Epithelial cell of proximal tubule (primary cell): Measurements from ENCODE around the gene SCFD2. TPM values are rescaled to one million over a fixed set of nuclear protein-coding genes. Genes with fewer than 3 reads are reported as not detected.

ENCODE experiments used
- DNase-seq: peaks from one replicate; pipeline ENCODE4 v3.0.0-alpha.2; 2011; ENCODE audit warnings: low read depth
- H3K4me3 ChIP-seq: 2 replicates; pipeline ENCODE4 v1.5.1; 2011; ENCODE audit warnings: low read depth, mild to moderate bottlenecking, low read length
- CTCF ChIP-seq: conservative IDR thresholded peaks from 2 replicates; pipeline ENCODE4 v1.5.1; 2012; ENCODE audit warnings: low read depth, mild to moderate bottlenecking, low read length
- total RNA-seq: library from RNA; depleted of rRNA; stranded (reverse); fragments of >200 nt; gene quantifications from 2 replicates; pipeline ENCODE4 v1.2.3, GENCODE V29; 2015

SCFD2 gene
- total RNA-seq, 1 donor from 2014 or later: 8.9 TPM

- no peak for TF ChIP-seq CTCF
- no peak for DNase-seq
- H3K4me3 ChIP-seq: no peak overlapping the region
Measured at GRCh38 chr4:52966781-52967180, 399.1 kb downstream of the SCFD2 start.

GRCh38 chr4:52966172-52966571, 399.7 kb downstream of the SCFD2 start:
- no peak for TF ChIP-seq CTCF
- no peak overlapping the region for H3K4me3 ChIP-seq
- no peak for DNase-seq

GRCh38 chr4:52964561-52965101, 401.2 kb downstream of the SCFD2 start:
- TF ChIP-seq CTCF: no peak
- H3K4me3 ChIP-seq: no peak overlapping the region

GRCh38 chr4:52964011-52964410, 401.9 kb downstream of the SCFD2 start:
- no peak for TF ChIP-seq CTCF
- DNase-seq: no peak
- H3K4me3 ChIP-seq: no peak overlapping the region

More at GRCh38 chr4:52964561-52965101, 401.2 kb downstream of the SCFD2 start:
- no peak for DNase-seq

GRCh38 chr4:52962721-52963120, 403.1 kb downstream of the SCFD2 start:
- no peak overlapping the region for H3K4me3 ChIP-seq
- TF ChIP-seq CTCF: no peak
- no peak for DNase-seq

- no peak overlapping the region for H3K4me3 ChIP-seq
- no peak for DNase-seq
- no peak for TF ChIP-seq CTCF
Measured at GRCh38 chr4:52961666-52962412, 404.0 kb downstream of the SCFD2 start.

GRCh38 chr4:52959541-52959940, 406.3 kb downstream of the SCFD2 start:
- H3K4me3 ChIP-seq: no peak overlapping the region
- DNase-seq: no peak
- no peak for TF ChIP-seq CTCF
